Stimulated activated effector memory CD8-positive, alpha-beta T cell treated with anti-CD3 and anti-CD28 coated beads, Interleukin-12 subunit alpha, Interleukin-12 subunit beta, amount 100 ng/mL, for 72 hours (primary cell): ENCODE results near the gene KRTAP4-9.
"Not testable (repeated sequence)": the region's sequence is repeated elsewhere in the genome, so short reads cannot be mapped to it uniquely, and the experiment has no call there.

Experiments
- ATAC-seq: fragments of 150-1000 bp; cut with Tn5 transposase; 2 replicates; pipeline ENCODE4 v1.10.0; 2021
- DNase-seq, 2 donors: peaks; one replicate each; pipeline ENCODE4 v3.0.0; 2021 to 2022; ENCODE audit warnings: low spot score in 2 of 2
- H3K27ac Mint-ChIP-seq: one replicate; pipeline ENCODE4 v1.8.0; 2022; ENCODE audit warnings: mild to moderate bottlenecking, mixed read lengths
- H3K36me3 Mint-ChIP-seq: one replicate; pipeline ENCODE4 v1.8.0; 2022; ENCODE audit warnings: mild to moderate bottlenecking, mixed read lengths
- H3K4me1 Mint-ChIP-seq: one replicate; pipeline ENCODE4 v1.8.0; 2022; ENCODE audit warnings: mixed read lengths
- H3K4me3 Mint-ChIP-seq: one replicate; pipeline ENCODE4 v1.8.0; 2022; ENCODE audit warnings: mild to moderate bottlenecking, mixed read lengths
- H3K9me3 Mint-ChIP-seq: one replicate; pipeline ENCODE4 v1.8.0; 2022; ENCODE audit warnings: mixed read lengths

Gene KRTAP4-9

GRCh38 chr17:41111151-41111885 is 6.1 kb downstream of the KRTAP4-9 start:
- no peaks in the 10 kb centered on the region for H3K36me3 Mint-ChIP-seq
- no peak overlapping the region for H3K4me3 Mint-ChIP-seq
- DNase-seq (no peak), ATAC-seq (no peak)
- H3K4me1 Mint-ChIP-seq = peaks cover under 1% of the 10 kb centered on the region
- no peak overlapping the region for H3K27ac Mint-ChIP-seq
- no peaks in the 10 kb centered on the region for H3K9me3 Mint-ChIP-seq

GRCh38 chr17:41116297-41116696 is 11.1 kb downstream of the KRTAP4-9 start:
- no peak for ATAC-seq
- Mint-ChIP-seq H3K4me1 (peaks cover 21% of the 10 kb centered on the region), H3K27ac (no peak overlapping the region), H3K4me3 (no peak overlapping the region), H3K9me3 (no peaks in the 10 kb centered on the region), H3K36me3 (no peaks in the 10 kb centered on the region)
- DNase-seq = no peak

GRCh38 chr17:41117846-41118386 is 12.7 kb downstream of the KRTAP4-9 start, which contains the start of gene KRTAP4-11:
TSS of gene KRTAP4-11 (minus strand) at chr17:41118373. CDS start at chr17:41118315, 58 bp downstream.
- not testable (repeated sequence) for H3K4me3 Mint-ChIP-seq, H3K27ac Mint-ChIP-seq, ATAC-seq, H3K9me3 Mint-ChIP-seq, DNase-seq, H3K36me3 Mint-ChIP-seq
- H3K4me1 Mint-ChIP-seq = peaks cover 22% of the 10 kb centered on the region

- no peak overlapping the region for H3K4me3 Mint-ChIP-seq
- DNase-seq (no peak), ATAC-seq (no peak)
- no peaks in the 10 kb centered on the region for H3K36me3 Mint-ChIP-seq
- H3K27ac Mint-ChIP-seq = no peak overlapping the region
- H3K4me1 Mint-ChIP-seq = peaks cover 30% of the 10 kb centered on the region
- no peaks in the 10 kb centered on the region for H3K9me3 Mint-ChIP-seq
These were observed 13.5 kb downstream of the KRTAP4-9 start for GRCh38 chr17:41118721-41119120.

DNA sequence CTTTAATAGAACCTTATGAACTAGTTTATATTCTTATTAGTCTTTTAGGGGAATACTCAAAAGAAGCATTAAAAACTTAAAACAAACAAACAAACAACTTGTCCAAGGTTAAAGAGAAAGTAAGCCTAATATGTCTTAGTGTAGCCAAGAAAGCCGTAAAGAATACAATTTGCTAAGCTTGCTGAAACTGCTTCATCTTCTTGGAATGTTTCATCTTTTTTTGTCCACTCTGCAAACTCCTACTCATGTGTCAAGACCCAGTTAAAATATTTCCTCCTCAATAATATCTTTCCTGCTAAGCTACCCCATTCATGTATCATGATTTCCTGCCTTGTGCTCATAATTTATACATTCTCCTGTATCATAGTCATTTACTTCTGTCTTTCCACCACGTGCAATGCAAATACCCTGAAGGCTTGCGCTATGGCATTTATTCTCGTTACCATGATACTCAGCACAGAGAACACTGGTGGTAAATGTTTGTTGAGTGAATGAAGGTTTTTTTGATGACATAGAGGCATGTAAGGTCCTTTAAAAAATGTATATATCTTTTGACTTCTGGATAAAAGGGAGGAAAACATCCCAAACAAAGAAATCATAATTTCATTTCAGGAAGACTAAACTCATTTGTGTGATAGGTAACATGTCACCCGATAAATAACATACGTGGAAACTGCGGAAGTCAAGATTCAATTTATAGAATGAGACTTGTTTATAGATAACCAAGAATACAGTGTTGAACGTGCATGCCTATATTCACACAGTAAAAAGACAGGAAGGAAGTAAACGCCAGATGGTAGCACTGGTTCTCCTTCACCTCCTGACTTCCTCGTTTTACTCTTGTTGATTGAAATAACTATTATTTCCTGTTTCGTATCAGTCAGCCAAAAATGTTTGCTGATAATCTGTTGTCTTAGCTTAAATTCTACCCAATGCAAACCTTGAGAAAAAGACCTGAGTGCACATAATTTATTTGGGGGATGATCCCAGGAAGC is 14.8 kb downstream of the KRTAP4-9 start:
- ATAC-seq, H3K9me3 Mint-ChIP-seq, H3K36me3 Mint-ChIP-seq, H3K4me3 Mint-ChIP-seq, DNase-seq, H3K27ac Mint-ChIP-seq: not testable (repeated sequence)
- H3K4me1 Mint-ChIP-seq = peaks cover 37% of the 10 kb centered on the region

DNA sequence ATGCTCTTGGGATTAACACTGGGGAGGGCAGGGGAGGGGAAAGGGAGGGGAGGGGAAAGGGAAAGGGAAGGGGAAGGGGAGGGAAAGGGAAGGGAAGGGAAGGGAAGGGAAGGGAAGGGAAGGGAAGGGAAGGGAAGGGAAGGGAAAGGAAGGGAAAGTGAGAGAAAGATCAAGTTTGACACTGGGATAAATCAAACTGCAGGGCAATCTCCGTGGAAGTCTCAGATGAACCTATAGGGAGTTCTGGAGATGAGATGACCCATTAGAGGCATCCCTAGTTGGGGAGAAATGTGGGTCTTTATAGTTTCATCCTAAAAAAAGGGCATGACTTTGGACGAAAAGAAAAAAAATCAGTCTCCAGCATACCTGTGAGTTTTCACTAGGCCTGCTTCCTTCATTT is 16.6 kb downstream of the KRTAP4-9 start:
- no peaks in the 10 kb centered on the region for H3K36me3 Mint-ChIP-seq
- H3K4me3 Mint-ChIP-seq = no peak overlapping the region
- DNase-seq (no peak), ATAC-seq (no peak)
- no peak overlapping the region for H3K27ac Mint-ChIP-seq
- H3K9me3 Mint-ChIP-seq = no peaks in the 10 kb centered on the region
- H3K4me1 Mint-ChIP-seq = peaks cover 32% of the 10 kb centered on the region

- not testable (repeated sequence) for DNase-seq, H3K27ac Mint-ChIP-seq, H3K4me3 Mint-ChIP-seq, H3K9me3 Mint-ChIP-seq, ATAC-seq, H3K36me3 Mint-ChIP-seq
- H3K4me1 Mint-ChIP-seq = peaks cover 26% of the 10 kb centered on the region
These were observed 18.3 kb downstream of the KRTAP4-9 start for GRCh38 chr17:41123292-41123990.

DNA sequence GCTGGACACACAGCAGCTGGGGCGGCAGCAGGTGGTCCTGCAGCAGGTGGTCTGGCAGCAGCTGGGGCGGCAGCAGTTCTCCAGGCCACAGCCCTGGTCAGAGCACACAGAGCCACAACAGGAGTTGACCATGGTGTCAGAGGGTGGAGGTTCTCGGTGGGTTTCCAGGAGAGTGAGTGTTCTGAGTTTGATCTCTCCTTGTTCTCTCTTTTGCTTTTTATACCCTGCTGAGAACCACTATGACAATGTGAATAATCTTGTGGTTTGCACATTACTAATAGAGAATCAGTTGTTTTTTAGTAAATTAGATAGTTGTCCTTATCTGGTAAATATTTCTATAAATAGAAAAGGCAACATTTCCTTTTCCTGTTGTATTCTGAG is 18.8 kb downstream of the KRTAP4-9 start, which contains the start of gene KRTAP4-12:
Gene KRTAP4-12 (minus strand): TSS at position 192 of the 381 bp plus-strand sequence. CDS start 60 bp downstream, at position 132.
- H3K9me3 Mint-ChIP-seq, H3K4me3 Mint-ChIP-seq, DNase-seq, H3K27ac Mint-ChIP-seq, H3K36me3 Mint-ChIP-seq: not testable (repeated sequence)
- peak; percentile 54 for ATAC-seq
- peaks cover 26% of the 10 kb centered on the region for H3K4me1 Mint-ChIP-seq

DNA sequence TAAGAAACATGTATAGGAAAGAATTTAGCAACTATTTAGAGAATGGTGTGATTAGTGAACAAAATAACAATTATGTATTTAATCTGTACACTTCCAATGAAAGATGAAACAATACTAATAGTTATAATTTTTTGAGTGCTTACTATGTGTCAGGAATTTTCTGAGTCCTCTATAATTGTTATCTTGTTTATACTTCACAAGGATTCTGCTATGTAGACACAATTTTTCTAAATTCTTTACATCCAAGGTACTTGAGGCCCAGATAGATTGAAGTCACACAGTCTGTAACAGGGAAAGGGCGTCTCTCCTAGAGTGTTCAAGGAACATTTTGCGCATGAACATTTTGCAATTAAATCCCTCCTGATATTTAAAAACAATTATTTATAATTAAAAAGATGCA is 19.9 kb downstream of the KRTAP4-9 start:
- Mint-ChIP-seq H3K36me3 (no peaks in the 10 kb centered on the region), H3K9me3 (no peaks in the 10 kb centered on the region), H3K27ac (no peak overlapping the region), H3K4me1 (peaks cover 23% of the 10 kb centered on the region), H3K4me3 (no peak overlapping the region)
- ATAC-seq (no peak), DNase-seq (no peak)

DNA sequence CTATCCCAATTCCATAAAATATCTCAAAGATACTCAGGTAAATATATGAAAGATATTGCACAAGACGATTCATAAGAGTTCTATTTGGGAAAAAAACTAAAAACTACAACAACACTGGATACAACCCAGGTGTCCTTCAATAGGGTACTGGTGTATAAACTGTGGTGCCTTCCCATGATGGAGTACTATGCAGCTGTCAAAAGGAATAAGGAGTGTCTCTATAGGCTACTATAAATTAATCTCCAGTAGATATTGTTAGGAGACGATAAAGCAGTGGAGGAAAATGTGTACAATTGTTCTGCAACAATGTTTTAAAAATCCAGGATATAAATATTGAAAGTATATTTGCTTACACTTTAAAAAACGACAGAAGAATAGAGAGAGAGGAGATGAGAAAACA is 21.2 kb downstream of the KRTAP4-9 start:
- Mint-ChIP-seq H3K4me3 (no peak overlapping the region), H3K27ac (no peak overlapping the region), H3K36me3 (no peaks in the 10 kb centered on the region), H3K9me3 (no peaks in the 10 kb centered on the region), H3K4me1 (peaks cover 16% of the 10 kb centered on the region)
- no peak for DNase-seq
- ATAC-seq = no peak

DNA sequence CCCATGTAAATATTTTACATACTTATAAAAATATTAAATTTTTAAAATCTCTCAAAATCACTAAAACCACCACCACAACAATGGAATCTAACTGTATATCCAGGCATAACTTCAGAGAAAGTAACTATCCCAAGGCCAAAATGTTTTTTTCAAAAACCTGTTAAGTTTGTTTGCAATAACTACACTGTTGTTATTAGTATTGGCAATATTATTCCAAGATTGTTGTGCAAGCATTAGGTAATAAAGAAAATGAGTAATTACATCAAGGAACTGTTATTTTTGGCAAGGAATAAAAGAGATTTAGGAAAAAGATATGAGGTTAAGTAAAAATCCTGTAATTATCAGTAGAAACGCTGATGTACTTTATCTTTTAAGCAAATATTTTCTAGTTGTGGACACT is 22.2 kb downstream of the KRTAP4-9 start:
- Mint-ChIP-seq H3K27ac (no peak overlapping the region), H3K4me3 (no peak overlapping the region), H3K9me3 (no peaks in the 10 kb centered on the region), H3K4me1 (peaks cover 24% of the 10 kb centered on the region), H3K36me3 (no peaks in the 10 kb centered on the region)
- no peak for DNase-seq
- no peak for ATAC-seq

DNA sequence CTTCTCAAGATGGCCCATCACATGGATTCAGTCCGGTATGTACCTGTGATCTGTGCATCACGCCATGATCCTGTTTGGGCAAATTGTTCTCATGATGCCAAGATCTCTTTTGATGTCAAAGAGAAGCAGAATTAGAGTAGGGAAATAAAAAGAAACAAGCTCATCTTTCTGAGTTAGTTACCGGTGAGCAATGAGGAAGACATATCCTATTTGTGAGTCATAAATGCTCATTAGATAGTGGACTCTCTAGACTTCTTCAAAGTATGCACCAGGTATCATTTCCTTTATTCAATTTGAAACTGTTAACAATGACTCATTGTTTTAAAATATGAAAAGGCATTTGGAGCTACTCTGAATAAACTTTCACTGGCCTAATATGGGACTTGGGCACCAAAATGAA is 26.8 kb downstream of the KRTAP4-9 start:
- H3K4me3 Mint-ChIP-seq = no peak overlapping the region
- no peak for DNase-seq
- H3K9me3 Mint-ChIP-seq = no peaks in the 10 kb centered on the region
- no peaks in the 10 kb centered on the region for H3K36me3 Mint-ChIP-seq
- H3K4me1 Mint-ChIP-seq = peaks cover 9% of the 10 kb centered on the region
- ATAC-seq = peak; percentile 62
- no peak overlapping the region for H3K27ac Mint-ChIP-seq

DNA sequence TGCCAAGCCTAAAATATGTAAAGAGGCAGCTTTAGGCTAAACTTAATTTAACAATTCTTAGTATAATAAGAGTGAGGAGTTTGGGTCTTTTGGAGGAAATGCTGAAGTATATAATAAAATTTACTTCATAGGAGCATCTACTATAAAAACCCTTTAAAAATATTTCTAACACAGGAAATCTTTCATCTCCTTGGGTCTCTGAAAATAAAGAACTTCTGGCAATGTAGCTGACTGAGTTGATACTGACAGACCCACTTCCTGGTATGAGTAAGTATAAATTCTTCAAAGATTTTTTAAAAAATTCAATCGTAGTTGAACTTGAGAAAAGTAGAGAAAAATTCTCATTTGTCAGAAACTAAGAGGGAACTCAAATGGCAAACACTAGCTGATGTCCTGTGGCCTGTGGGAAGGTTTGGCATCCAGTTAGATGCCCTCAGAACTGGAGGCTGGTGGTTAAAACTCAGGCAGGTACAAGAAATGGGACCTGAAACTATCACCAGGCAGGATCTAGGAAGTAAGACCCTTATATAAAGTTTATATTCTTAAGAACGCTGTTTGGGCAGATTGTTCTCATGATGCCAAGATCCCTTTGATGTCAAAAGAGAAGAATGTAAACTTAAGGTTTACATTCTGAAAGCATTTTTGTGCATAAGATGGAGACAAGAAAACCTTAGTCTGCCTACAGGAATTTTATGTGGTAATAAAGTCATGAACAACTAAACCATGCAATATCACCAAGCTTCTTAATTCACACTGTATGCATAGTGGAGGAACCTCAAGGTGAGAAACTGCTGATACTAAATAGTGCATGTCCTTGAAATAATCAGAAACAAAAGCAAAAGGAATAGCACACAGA is 28.9 kb downstream of the KRTAP4-9 start:
- H3K9me3 Mint-ChIP-seq = no peaks in the 10 kb centered on the region
- DNase-seq = no peak
- peaks cover 9% of the 10 kb centered on the region for H3K4me1 Mint-ChIP-seq
- ATAC-seq = no peak
- H3K4me3 Mint-ChIP-seq = no peak overlapping the region
- H3K36me3 Mint-ChIP-seq = no peaks in the 10 kb centered on the region
- H3K27ac Mint-ChIP-seq = peak overlapping the region; percentile 29

GRCh38 chr17:41139865-41140264 is 34.7 kb downstream of the KRTAP4-9 start:
- not testable (repeated sequence) for DNase-seq, H3K4me3 Mint-ChIP-seq, ATAC-seq, H3K27ac Mint-ChIP-seq, H3K36me3 Mint-ChIP-seq, H3K4me1 Mint-ChIP-seq
- peaks cover 11% of the 10 kb centered on the region for H3K9me3 Mint-ChIP-seq
